Central memory CD8-positive, alpha-beta T cell (primary cell): ENCODE measurements around the gene RUNDC3A.
A peak's percentile ranks its signal among the peaks of the same experiment; 100 is the strongest.
"Not testable (repeated sequence)": the region's sequence is repeated elsewhere in the genome, so short reads cannot be mapped to it uniquely, and the experiment has no call there.

Source experiments
- ATAC-seq: fragments of 150-1000 bp; cut with Tn5 transposase; replicated peaks from 2 replicates; pipeline ENCODE4 v1.10.0; 2022; ENCODE audit warnings: mild to moderate bottlenecking, moderate FRiP score, moderate number of reproducible peaks; ENCODE audit not compliant: poor library complexity, severe bottlenecking; ENCODE audit errors: extremely low read depth
- DNase-seq, 2 donors: peaks; one replicate each; pipeline ENCODE4 v3.0.0; 2021; ENCODE audit warnings: low spot score in 2 of 2
- H3K27ac Mint-ChIP-seq: one replicate; pipeline ENCODE4 v1.8.0; 2022; ENCODE audit warnings: low read depth, mild to moderate bottlenecking, moderate library complexity, mixed read lengths
- H3K27me3 Mint-ChIP-seq: one replicate; pipeline ENCODE4 v1.8.0; 2022; ENCODE audit warnings: mixed read lengths
- H3K36me3 Mint-ChIP-seq: one replicate; pipeline ENCODE4 v1.8.0; 2022; ENCODE audit warnings: mild to moderate bottlenecking, moderate library complexity, mixed read lengths; ENCODE audit not compliant: insufficient read depth
- H3K4me1 Mint-ChIP-seq: one replicate; pipeline ENCODE4 v1.8.0; 2022; ENCODE audit warnings: mixed read lengths
- H3K4me3 Mint-ChIP-seq: one replicate; pipeline ENCODE4 v1.8.0; 2022; ENCODE audit warnings: mild to moderate bottlenecking, moderate library complexity, mixed read lengths
- H3K9me3 Mint-ChIP-seq: one replicate; pipeline ENCODE4 v1.8.0; 2022; ENCODE audit warnings: mixed read lengths

The RUNDC3A gene

GRCh38 chr17:44327715-44328449 is 19.5 kb downstream of the RUNDC3A start:
- H3K36me3 Mint-ChIP-seq, result peaks cover 14% of the 10 kb centered on the region
- no peak overlapping the region for H3K27ac Mint-ChIP-seq
- H3K9me3 Mint-ChIP-seq, result no peaks in the 10 kb centered on the region
- no peak overlapping the region for H3K4me3 Mint-ChIP-seq
- H3K27me3 Mint-ChIP-seq, result no peaks in the 10 kb centered on the region
- peaks cover 17% of the 10 kb centered on the region for H3K4me1 Mint-ChIP-seq
- ATAC-seq (no peak), DNase-seq (no peak)

GRCh38 chr17:44329516-44329915 is 21.1 kb downstream of the RUNDC3A start:
- H3K9me3 Mint-ChIP-seq, H3K4me3 Mint-ChIP-seq, H3K27ac Mint-ChIP-seq, DNase-seq, ATAC-seq, H3K27me3 Mint-ChIP-seq: not testable (repeated sequence)
- peaks cover 13% of the 10 kb centered on the region for H3K36me3 Mint-ChIP-seq
- H3K4me1 Mint-ChIP-seq, result peaks cover 10% of the 10 kb centered on the region

DNA sequence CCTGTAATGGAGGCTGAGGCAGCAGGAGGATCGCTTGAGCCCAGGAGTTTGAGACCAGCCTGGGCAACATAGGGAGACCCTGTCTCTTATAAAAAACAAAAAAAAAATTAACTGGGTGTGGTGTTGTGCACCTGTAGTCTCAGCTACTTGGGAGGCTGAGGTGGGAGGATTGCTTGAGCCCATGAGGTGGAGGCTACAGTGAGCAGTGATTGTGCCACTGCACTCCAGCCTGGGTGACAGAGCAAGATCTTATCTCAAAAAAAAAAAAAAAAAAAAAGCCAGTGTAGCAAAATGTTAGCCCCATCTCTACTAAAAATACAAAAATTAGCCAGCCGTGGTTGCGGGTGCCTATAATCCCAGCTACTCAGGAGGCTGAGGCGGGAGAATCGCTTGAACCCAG is 21.9 kb downstream of the RUNDC3A start:
- H3K4me3 Mint-ChIP-seq, H3K9me3 Mint-ChIP-seq, DNase-seq, H3K27ac Mint-ChIP-seq, ATAC-seq, H3K36me3 Mint-ChIP-seq, H3K27me3 Mint-ChIP-seq: not testable (repeated sequence)
- H3K4me1 Mint-ChIP-seq, result peaks cover 10% of the 10 kb centered on the region

DNA sequence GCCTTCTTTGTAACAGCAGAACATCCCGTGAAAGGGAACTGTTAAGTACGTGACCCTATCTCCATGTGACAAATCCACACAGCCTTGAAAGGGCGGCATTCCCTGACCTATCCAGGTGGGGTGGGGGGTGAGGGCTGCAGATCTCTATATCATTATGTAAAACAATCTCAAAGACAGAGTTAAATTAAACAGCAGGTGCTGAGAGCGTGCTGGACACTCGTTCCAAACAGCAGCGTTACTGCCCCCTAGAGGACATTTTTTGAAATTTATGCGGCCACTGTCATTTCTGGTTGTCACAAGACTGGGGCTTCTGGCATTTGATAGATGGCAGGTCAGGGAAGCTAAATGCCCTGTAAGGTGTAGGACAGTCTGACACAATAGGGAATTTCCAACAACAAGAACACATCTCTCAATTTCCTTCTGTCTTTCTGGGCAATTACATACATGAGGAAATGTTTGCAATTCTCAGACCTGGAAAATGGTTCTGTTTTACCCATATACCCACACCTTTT is 22.9 kb downstream of the RUNDC3A start:
- H3K4me1 Mint-ChIP-seq, result peaks cover 10% of the 10 kb centered on the region

DNA sequence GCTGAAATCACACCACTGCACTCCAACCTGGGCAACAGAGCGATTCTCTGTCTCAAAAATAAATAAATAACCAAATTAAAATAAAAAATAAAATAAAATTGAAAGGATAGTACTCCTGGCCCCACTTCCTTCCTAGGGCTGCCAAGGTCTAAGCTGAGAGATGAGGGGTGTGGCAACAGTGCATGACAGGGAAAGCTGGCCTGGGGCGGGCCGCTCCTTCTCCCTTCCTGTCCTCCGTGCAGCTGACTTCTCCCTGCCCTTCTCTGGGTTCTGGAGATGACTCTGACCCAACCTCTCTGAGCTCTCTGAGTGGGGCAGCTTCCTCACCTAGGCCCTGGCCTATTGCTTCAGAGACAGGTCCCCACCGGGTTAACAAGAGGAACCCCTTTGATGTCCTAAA is 25.0 kb downstream of the RUNDC3A start:
- no peak for DNase-seq
- ATAC-seq, result no peak
- Mint-ChIP-seq H3K27me3 (peaks cover 13% of the 10 kb centered on the region), H3K9me3 (no peaks in the 10 kb centered on the region), H3K4me1 (peaks cover 6% of the 10 kb centered on the region), H3K4me3 (no peak overlapping the region), H3K36me3 (no peaks in the 10 kb centered on the region), H3K27ac (no peak overlapping the region)

More for the DNA sequence above, 22.9 kb downstream of the RUNDC3A start:
- Mint-ChIP-seq H3K27ac (no peak overlapping the region), H3K9me3 (no peaks in the 10 kb centered on the region), H3K4me3 (no peak overlapping the region), H3K36me3 (peaks cover under 1% of the 10 kb centered on the region), H3K27me3 (no peaks in the 10 kb centered on the region)
- DNase-seq (peak; percentile 51 to 64), ATAC-seq (no peak)

DNA sequence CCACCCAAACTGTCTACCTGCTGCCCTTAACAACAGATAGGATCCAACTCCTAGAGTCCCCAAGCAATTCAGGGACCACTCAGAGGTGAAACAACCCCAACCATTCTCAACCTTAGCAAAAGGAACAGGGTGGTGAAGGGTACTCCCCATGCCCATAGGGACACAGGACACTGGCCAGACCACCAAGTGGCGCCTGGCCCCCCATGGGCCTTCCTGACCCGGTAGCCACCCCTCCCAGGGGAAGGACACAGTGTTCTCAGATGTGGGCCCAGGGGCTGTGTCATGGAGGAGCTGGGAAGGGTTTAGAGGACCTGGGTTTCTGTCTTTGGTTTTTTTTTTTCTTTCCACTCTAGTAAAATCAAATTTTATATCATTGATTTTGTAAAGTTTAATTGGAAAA is 25.9 kb downstream of the RUNDC3A start:
- H3K4me1 Mint-ChIP-seq, result peaks cover 6% of the 10 kb centered on the region
- H3K4me3 Mint-ChIP-seq, result no peak overlapping the region
- DNase-seq (no peak), ATAC-seq (no peak)
- H3K9me3 Mint-ChIP-seq, result no peaks in the 10 kb centered on the region
- no peaks in the 10 kb centered on the region for H3K36me3 Mint-ChIP-seq
- H3K27me3 Mint-ChIP-seq, result peaks cover 19% of the 10 kb centered on the region
- no peak overlapping the region for H3K27ac Mint-ChIP-seq

- H3K36me3 Mint-ChIP-seq, result no peaks in the 10 kb centered on the region
- H3K27me3 Mint-ChIP-seq, result peaks cover 19% of the 10 kb centered on the region
- no peak for DNase-seq
- peaks cover 6% of the 10 kb centered on the region for H3K4me1 Mint-ChIP-seq
- H3K4me3 Mint-ChIP-seq, result no peak overlapping the region
- ATAC-seq, result no peak
- H3K27ac Mint-ChIP-seq, result no peak overlapping the region
- H3K9me3 Mint-ChIP-seq, result no peaks in the 10 kb centered on the region
Measured at GRCh38 chr17:44334727-44335126, 26.3 kb downstream of the RUNDC3A start.

- no peak overlapping the region for H3K4me3 Mint-ChIP-seq
- ATAC-seq, result no peak
- no peaks in the 10 kb centered on the region for H3K9me3 Mint-ChIP-seq
- H3K27ac Mint-ChIP-seq, result no peak overlapping the region
- no peaks in the 10 kb centered on the region for H3K36me3 Mint-ChIP-seq
- DNase-seq, result no peak
- H3K4me1 Mint-ChIP-seq, result peaks cover 6% of the 10 kb centered on the region
- H3K27me3 Mint-ChIP-seq, result peaks cover 26% of the 10 kb centered on the region
Measured at GRCh38 chr17:44335564-44335963, 27.2 kb downstream of the RUNDC3A start.

GRCh38 chr17:44335968-44336367 is 27.6 kb downstream of the RUNDC3A start:
- peaks cover 6% of the 10 kb centered on the region for H3K4me1 Mint-ChIP-seq
- peaks cover 30% of the 10 kb centered on the region for H3K27me3 Mint-ChIP-seq

GRCh38 chr17:44338702-44339101 is 30.3 kb downstream of the RUNDC3A start:
- H3K27ac Mint-ChIP-seq, result no peak overlapping the region
- DNase-seq (no peak), ATAC-seq (no peak)
- peaks cover 38% of the 10 kb centered on the region for H3K27me3 Mint-ChIP-seq
- no peaks in the 10 kb centered on the region for H3K4me1 Mint-ChIP-seq
- H3K9me3 Mint-ChIP-seq, result no peaks in the 10 kb centered on the region
- H3K4me3 Mint-ChIP-seq, result no peak overlapping the region
- H3K36me3 Mint-ChIP-seq, result no peaks in the 10 kb centered on the region

More at GRCh38 chr17:44335968-44336367, 27.6 kb downstream of the RUNDC3A start:
- no peak for ATAC-seq
- H3K9me3 Mint-ChIP-seq, result no peaks in the 10 kb centered on the region
- H3K4me3 Mint-ChIP-seq, result no peak overlapping the region
- no peak overlapping the region for H3K27ac Mint-ChIP-seq
- DNase-seq, result no peak
- H3K36me3 Mint-ChIP-seq, result no peaks in the 10 kb centered on the region

GRCh38 chr17:44340553-44340952 is 32.2 kb downstream of the RUNDC3A start:
- not testable (repeated sequence) for H3K9me3 Mint-ChIP-seq, ATAC-seq, DNase-seq, H3K4me3 Mint-ChIP-seq, H3K27ac Mint-ChIP-seq, H3K36me3 Mint-ChIP-seq
- H3K4me1 Mint-ChIP-seq, result peaks cover 11% of the 10 kb centered on the region
- peaks cover 38% of the 10 kb centered on the region for H3K27me3 Mint-ChIP-seq

DNA sequence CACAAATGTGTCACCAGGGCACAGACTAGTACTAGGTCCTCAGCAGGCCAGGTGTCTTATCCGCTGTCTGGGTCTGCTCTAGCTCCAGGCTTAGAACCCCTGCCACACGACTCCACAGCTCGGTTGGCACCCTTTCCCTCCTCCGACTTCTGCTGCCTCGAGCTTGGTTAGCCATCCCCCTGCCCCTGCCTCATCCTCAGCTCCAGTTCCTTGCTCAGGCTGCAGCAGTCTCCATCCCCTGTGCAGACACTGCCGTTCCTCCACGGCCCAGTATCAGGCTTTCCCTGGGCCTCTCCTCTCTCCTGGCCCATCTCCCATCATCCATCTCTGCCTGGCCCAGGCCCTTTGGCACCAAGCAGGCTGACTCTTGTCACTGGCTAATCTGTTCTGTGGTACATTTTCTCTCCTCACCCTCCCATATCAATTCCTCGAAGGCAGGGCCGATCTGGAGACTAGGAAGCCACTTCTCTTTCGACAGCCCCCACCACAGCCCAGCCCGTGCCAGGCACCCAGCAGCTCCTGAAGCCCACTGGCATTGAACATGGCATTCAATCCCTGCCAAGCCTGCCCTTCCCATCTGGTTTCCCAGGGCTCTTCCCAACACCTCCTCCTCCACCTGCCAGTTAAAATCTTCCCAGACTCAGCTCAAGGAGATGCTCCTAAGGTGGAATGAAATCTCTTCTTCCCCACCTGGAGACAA is 35.3 kb downstream of the RUNDC3A start:
- H3K4me1 Mint-ChIP-seq, result peaks cover 23% of the 10 kb centered on the region
- ATAC-seq, result no peak
- peaks cover 1% of the 10 kb centered on the region for H3K36me3 Mint-ChIP-seq
- no peak overlapping the region for H3K27ac Mint-ChIP-seq
- peaks cover 22% of the 10 kb centered on the region for H3K27me3 Mint-ChIP-seq
- H3K4me3 Mint-ChIP-seq, result no peak overlapping the region
- DNase-seq, result no peak
- H3K9me3 Mint-ChIP-seq, result no peaks in the 10 kb centered on the region

GRCh38 chr17:44344939-44345453 is 36.6 kb downstream of the RUNDC3A start, which contains the start of gene GRN:
TSS of gene GRN (plus strand) at chr17:44345302. CDS start at chr17:44349165, 3,863 bp downstream.
- DNase-seq (peak; percentile 67 to 68), ATAC-seq (peak; percentile 98)
- H3K27me3 Mint-ChIP-seq, result peaks cover 18% of the 10 kb centered on the region
- peak within 1 kb of the TSS; percentile 91 for H3K4me3 Mint-ChIP-seq
- H3K9me3 Mint-ChIP-seq, result no peaks in the 10 kb centered on the region
- H3K36me3 Mint-ChIP-seq, result peaks cover 1% of the 10 kb centered on the region
- peaks cover 26% of the 10 kb centered on the region for H3K4me1 Mint-ChIP-seq
- H3K27ac Mint-ChIP-seq, result peak within 1 kb of the TSS; percentile 60
